RPMI7951 (cell line): ENCODE measurements around the gene FOXO4. TPM values are rescaled to one million over a fixed set of nuclear protein-coding genes. Genes with fewer than 3 reads are reported as not detected.

Source experiments
- DNase-seq: peaks from one replicate; pipeline ENCODE4 v3.0.0-alpha.2; 2012; ENCODE audit warnings: low read depth
- total RNA-seq: library from RNA; depleted of rRNA; stranded (reverse); fragments of >200 nt; shearing (Covaris generic); gene quantifications from 2 replicates; pipeline ENCODE4 v1.2.3, GENCODE V29; 2014; rRNA removed

FOXO4 gene
- total RNA-seq, 1 experiment from 2014 or later = 4.2 TPM

GRCh38 chrX:71143508-71143907 lies 47.9 kb downstream of the FOXO4 start:
- no peak for DNase-seq

- no peak for DNase-seq
Measured at GRCh38 chrX:71144651-71145050, 49.0 kb downstream of the FOXO4 start, which contains the start of gene NLGN3. Gene NLGN3 (plus strand): TSS chrX:71144841. CDS start chrX:71147750, 2,909 bp downstream.

- DNase-seq = no peak
Measured at GRCh38 chrX:71147496-71148277, 52.0 kb downstream of the FOXO4 start.

GRCh38 chrX:71148278-71148663 lies 52.6 kb downstream of the FOXO4 start:
- DNase-seq = no peak

GRCh38 chrX:71151366-71151765 lies 55.7 kb downstream of the FOXO4 start:
- no peak for DNase-seq

Other genes with a start within 250 kb of the FOXO4 start
- 0.36 and 0.88 TPM in 2 replicates for gene TEX11, start 187.1 kb upstream of the FOXO4 start, total RNA-seq
- gene SLC7A3, start 164.8 kb upstream of the FOXO4 start, total RNA-seq = not detected in 2 replicates
- gene SNX12, start 27.5 kb upstream of the FOXO4 start, total RNA-seq = 75.6 and 86.4 TPM in 2 replicates
- not detected in 2 replicates for gene CXorf65, start 10.9 kb downstream of the FOXO4 start, total RNA-seq
- not detected in 2 replicates for gene IL2RG, start 15.7 kb downstream of the FOXO4 start, total RNA-seq
- 19.3 and 35.1 TPM in 2 replicates for gene MED12, start 22.7 kb downstream of the FOXO4 start, total RNA-seq
- gene NLGN3, start 49.0 kb downstream of the FOXO4 start, total RNA-seq = under 0.01 and 0.10 TPM in 2 replicates
- gene GJB1, start 127.4 kb downstream of the FOXO4 start, total RNA-seq = not detected in 2 replicates
- 19.7 and 23.2 TPM in 2 replicates for gene ZMYM3, start 158.3 kb downstream of the FOXO4 start, total RNA-seq
- 487 and 489 TPM in 2 replicates for gene NONO, start 187.8 kb downstream of the FOXO4 start, total RNA-seq
- 0.96 and 0.98 TPM in 2 replicates for gene ITGB1BP2, start 205.9 kb downstream of the FOXO4 start, total RNA-seq